Activated T-cell treated with anti-CD3 and anti-CD28 coated beads, Interleukin-2, amount 50 U/mL, for 72 hours (primary cell): ENCODE results near the gene EPS15. TPM values are rescaled to one million over a fixed set of nuclear protein-coding genes. Genes with fewer than 3 reads are reported as not detected.

Experiments
- ATAC-seq, 2 donors: fragments of 150-1000 bp; cut with Tn5 transposase; replicated peaks in 1 of 2; 2 replicates each; pipeline ENCODE4 v1.10.0; 2021; ENCODE audit warnings: moderate library complexity in 2 of 2, mild to moderate bottlenecking in 1 of 2
- DNase-seq, 2 donors: peaks; one replicate each; pipeline ENCODE4 v3.0.0; 2021 to 2022; ENCODE audit warnings: mixed read lengths in 1 of 2
- H3K27ac Mint-ChIP-seq: one replicate; pipeline ENCODE4 v1.8.0; 2022; ENCODE audit warnings: mild to moderate bottlenecking, moderate library complexity, mixed read lengths
- H3K27me3 Mint-ChIP-seq: one replicate; pipeline ENCODE4 v1.8.0; 2022; ENCODE audit warnings: low read depth, mixed read lengths
- H3K36me3 Mint-ChIP-seq, 2 donors: one replicate each; pipeline ENCODE4 v1.8.0; 2022; ENCODE audit warnings: mixed read lengths in 2 of 2, mild to moderate bottlenecking in 1 of 2; ENCODE audit not compliant: insufficient read depth in 2 of 2
- H3K4me1 Mint-ChIP-seq: one replicate; pipeline ENCODE4 v1.8.0; 2022; ENCODE audit warnings: low read depth, mixed read lengths
- H3K4me3 Mint-ChIP-seq, 2 donors: one replicate each; pipeline ENCODE4 v1.8.0; 2022; ENCODE audit warnings: mild to moderate bottlenecking in 2 of 2, mixed read lengths in 2 of 2, moderate library complexity in 2 of 2
- H3K9me3 Mint-ChIP-seq, 2 donors: one replicate each; pipeline ENCODE4 v1.8.0; 2022; ENCODE audit warnings: mixed read lengths in 2 of 2
- total RNA-seq, 2 donors: library from RNA; stranded (reverse); gene quantifications; one replicate each; pipeline ENCODE4 v1.2.3, GENCODE V29; 2022

EPS15 gene
- total RNA-seq, 2 donors from 2014 or later = 78.0 to 84.0 TPM

- no peaks in the 10 kb centered on the region for H3K27me3 Mint-ChIP-seq
- peaks cover 0 to 2% of the 10 kb centered on the region in 2 donors for H3K9me3 Mint-ChIP-seq
- H3K27ac Mint-ChIP-seq = no peak overlapping the region
- peaks cover 27% of the 10 kb centered on the region for H3K4me1 Mint-ChIP-seq
- H3K36me3 Mint-ChIP-seq = peaks cover 0 to 4% of the 10 kb centered on the region in 2 donors
- no peak for ATAC-seq
- no peak for DNase-seq
- H3K4me3 Mint-ChIP-seq = no peak overlapping the region
Measured at GRCh38 chr1:51555866-51556619, 37.0 kb upstream of the EPS15 start.

GRCh38 chr1:51553911-51554310, 34.8 kb upstream of the EPS15 start:
- no peaks in the 10 kb centered on the region for H3K27me3 Mint-ChIP-seq
- H3K27ac Mint-ChIP-seq = no peak overlapping the region
- no peak for ATAC-seq
- DNase-seq = no peak
- H3K36me3 Mint-ChIP-seq = peaks cover 0 to 4% of the 10 kb centered on the region in 2 donors
- H3K4me1 Mint-ChIP-seq = peaks cover 25% of the 10 kb centered on the region
- H3K4me3 Mint-ChIP-seq = no peak overlapping the region
- peaks cover 0 to 2% of the 10 kb centered on the region in 2 donors for H3K9me3 Mint-ChIP-seq

DNA sequence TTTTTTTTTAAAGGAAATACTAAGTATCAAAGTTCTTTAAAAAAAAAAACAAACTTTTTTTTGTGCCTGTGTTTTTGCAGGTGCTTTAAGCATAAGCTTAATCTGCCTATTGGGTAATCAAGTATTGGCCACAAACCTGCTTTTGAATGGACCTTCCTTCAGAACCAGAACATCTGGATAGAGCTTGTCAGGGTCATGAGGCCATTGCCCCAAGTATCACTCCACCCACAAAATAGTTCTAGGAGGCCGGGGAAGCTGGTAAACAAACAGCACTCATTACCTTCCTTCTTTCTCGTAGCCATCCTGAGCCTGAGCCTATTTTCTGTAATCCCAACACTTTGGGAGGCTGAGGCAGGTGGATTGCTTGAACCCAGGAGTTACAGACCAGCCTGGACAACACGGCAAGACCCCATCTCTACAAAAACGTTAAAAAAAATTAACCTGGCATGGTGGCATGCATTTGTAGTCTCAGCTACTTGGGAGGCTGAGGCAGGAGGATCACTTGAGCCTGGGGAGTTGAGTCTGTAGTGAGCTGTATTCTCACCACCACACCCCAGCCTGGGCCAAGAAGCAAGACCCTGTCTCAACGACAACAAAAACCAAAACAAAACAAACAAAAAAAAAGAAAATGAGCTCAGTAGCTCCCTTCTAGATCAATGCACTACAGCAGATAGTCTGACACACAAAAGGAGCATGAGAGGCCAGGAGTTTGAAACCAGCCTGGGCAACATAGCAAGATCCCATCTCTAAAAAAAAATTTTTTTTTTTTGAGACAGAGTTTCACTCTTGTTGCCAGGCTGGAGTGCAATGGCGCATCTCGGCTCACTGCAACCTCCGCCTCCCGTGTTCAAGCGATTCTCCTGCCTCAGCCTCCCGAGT, 34.1 kb upstream of the EPS15 start:
- DNase-seq = no peak
- H3K9me3 Mint-ChIP-seq = peaks cover 0 to 2% of the 10 kb centered on the region in 2 donors
- H3K4me3 Mint-ChIP-seq = no peak overlapping the region
- H3K27me3 Mint-ChIP-seq = no peaks in the 10 kb centered on the region
- peaks cover 25% of the 10 kb centered on the region for H3K4me1 Mint-ChIP-seq
- H3K36me3 Mint-ChIP-seq = peaks cover 0 to 4% of the 10 kb centered on the region in 2 donors
- H3K27ac Mint-ChIP-seq = no peak overlapping the region
- ATAC-seq = no peak

GRCh38 chr1:51551848-51552296, 32.8 kb upstream of the EPS15 start:
- no peak for DNase-seq
- Mint-ChIP-seq H3K36me3 (peaks cover 0 to 4% of the 10 kb centered on the region in 2 donors), H3K4me3 (no peak overlapping the region), H3K9me3 (peaks cover 0 to 2% of the 10 kb centered on the region in 2 donors), H3K27me3 (no peaks in the 10 kb centered on the region), H3K4me1 (peaks cover 21% of the 10 kb centered on the region), H3K27ac (no peak overlapping the region)
- ATAC-seq = peak; percentile 60 to 77

- no peak overlapping the region for H3K4me3 Mint-ChIP-seq
- H3K27ac Mint-ChIP-seq = no peak overlapping the region
- H3K27me3 Mint-ChIP-seq = no peaks in the 10 kb centered on the region
- peaks cover 0 to 2% of the 10 kb centered on the region in 2 donors for H3K9me3 Mint-ChIP-seq
- H3K4me1 Mint-ChIP-seq = peaks cover 21% of the 10 kb centered on the region
- no peak for DNase-seq
- H3K36me3 Mint-ChIP-seq = peaks cover 0 to 4% of the 10 kb centered on the region in 2 donors
- ATAC-seq = no peak
Measured at GRCh38 chr1:51551081-51551480, 32.0 kb upstream of the EPS15 start.

GRCh38 chr1:51549901-51550300, 30.8 kb upstream of the EPS15 start:
- peaks cover 21% of the 10 kb centered on the region for H3K4me1 Mint-ChIP-seq
- peaks cover 0 to 4% of the 10 kb centered on the region in 2 donors for H3K36me3 Mint-ChIP-seq
- H3K27me3 Mint-ChIP-seq = no peaks in the 10 kb centered on the region
- H3K4me3 Mint-ChIP-seq = no peak overlapping the region
- ATAC-seq (no peak), DNase-seq (no peak)
- no peak overlapping the region for H3K27ac Mint-ChIP-seq
- peaks cover 0 to 2% of the 10 kb centered on the region in 2 donors for H3K9me3 Mint-ChIP-seq

DNA sequence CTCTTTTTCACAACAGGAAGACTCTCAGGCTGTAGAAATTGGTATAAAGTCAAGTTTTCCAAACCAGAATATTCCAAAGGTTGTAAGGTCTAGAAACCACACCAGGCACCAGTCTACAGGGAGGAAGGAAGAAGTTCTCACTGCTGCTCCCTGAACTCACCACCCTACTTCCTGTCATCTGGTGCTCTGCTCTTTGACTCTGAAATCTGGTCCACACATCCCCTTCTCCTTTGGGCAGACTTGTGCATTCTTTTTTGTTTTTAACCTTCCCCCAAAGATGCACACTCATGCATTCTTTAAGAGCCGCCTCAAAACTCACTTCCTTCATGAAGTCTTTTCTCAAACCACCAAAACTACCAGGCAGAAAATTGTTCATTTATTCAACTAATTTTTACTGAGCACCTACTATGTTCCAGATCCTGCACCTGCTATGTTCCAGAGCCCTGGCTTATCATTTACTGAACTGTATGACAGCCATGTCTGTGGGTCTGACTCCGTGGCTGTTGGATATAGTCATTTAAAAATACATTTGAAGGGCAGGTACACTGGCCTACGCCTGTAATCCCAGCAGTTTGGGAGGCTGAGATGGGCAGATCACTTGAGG, 30.1 kb upstream of the EPS15 start:
- H3K4me1 Mint-ChIP-seq = peaks cover 23% of the 10 kb centered on the region
- H3K36me3 Mint-ChIP-seq = peaks cover 0 to 4% of the 10 kb centered on the region in 2 donors
- peaks cover 0 to 2% of the 10 kb centered on the region in 2 donors for H3K9me3 Mint-ChIP-seq
- DNase-seq (no peak), ATAC-seq (no peak)
- no peaks in the 10 kb centered on the region for H3K27me3 Mint-ChIP-seq
- H3K27ac Mint-ChIP-seq = peak overlapping the region; percentile 47
- H3K4me3 Mint-ChIP-seq = no peak overlapping the region

DNA sequence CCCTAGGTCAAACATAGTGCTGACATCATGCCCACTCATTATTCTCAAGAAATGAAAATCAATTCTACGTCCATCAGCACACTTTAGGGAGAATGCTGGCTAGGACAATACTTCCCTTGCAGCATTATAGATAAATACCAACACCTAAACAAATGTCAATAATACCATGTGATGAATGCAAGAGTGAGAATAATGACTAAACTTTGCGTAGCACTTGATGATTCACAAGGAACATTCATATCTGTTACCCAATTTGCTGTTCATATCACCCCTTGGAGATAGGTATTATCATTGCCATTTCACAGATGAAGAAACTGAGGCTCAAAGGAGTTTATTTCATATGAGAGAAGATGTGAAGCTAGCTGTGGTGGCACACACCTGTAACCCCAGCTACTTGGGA, 24.8 kb upstream of the EPS15 start:
- DNase-seq (no peak), ATAC-seq (peak; percentile 45 to 63)
- Mint-ChIP-seq H3K4me1 (peaks cover 36% of the 10 kb centered on the region), H3K9me3 (no peaks in the 10 kb centered on the region), H3K4me3 (no peak overlapping the region), H3K36me3 (no peaks in the 10 kb centered on the region), H3K27me3 (no peaks in the 10 kb centered on the region), H3K27ac (no peak overlapping the region)

- Mint-ChIP-seq H3K9me3 (no peaks in the 10 kb centered on the region), H3K4me1 (peaks cover 30% of the 10 kb centered on the region), H3K36me3 (no peaks in the 10 kb centered on the region), H3K4me3 (peak overlapping the region in 1 of 2 donors; percentile 16), H3K27ac (peak overlapping the region; percentile 82), H3K27me3 (no peaks in the 10 kb centered on the region)
- DNase-seq (no peak), ATAC-seq (peak; percentile 42 to 47)
Measured at GRCh38 chr1:51542158-51542953, 23.3 kb upstream of the EPS15 start.

- Mint-ChIP-seq H3K27me3 (no peaks in the 10 kb centered on the region), H3K27ac (peak overlapping the region; percentile 2), H3K9me3 (no peaks in the 10 kb centered on the region), H3K36me3 (no peaks in the 10 kb centered on the region), H3K4me1 (peaks cover 30% of the 10 kb centered on the region), H3K4me3 (peak overlapping the region; percentile 10 to 23)
- DNase-seq = peak in 1 of 2 donors; percentile 11
- peak; percentile 82 to 85 for ATAC-seq
Measured at GRCh38 chr1:51541313-51542050, 22.4 kb upstream of the EPS15 start.

DNA sequence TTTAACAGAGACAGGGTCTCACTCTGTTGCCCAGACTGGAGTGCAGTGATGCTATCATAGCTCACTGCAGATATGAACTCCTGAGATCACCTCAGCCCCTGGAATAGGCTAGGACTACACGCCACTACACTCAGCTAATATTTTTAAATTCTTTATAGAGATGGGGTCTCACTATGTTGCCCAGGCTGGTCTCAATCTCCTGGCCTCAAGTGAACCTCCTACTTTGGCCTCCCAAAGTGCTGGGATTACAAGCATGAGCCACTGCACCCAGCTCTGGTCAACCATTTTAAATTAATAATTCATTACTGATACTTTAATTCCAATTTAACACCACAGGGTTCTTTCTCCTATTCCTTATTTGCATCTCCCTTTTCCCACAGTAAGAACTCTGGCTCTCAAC, 18.5 kb upstream of the EPS15 start:
- H3K4me3 Mint-ChIP-seq = no peak overlapping the region
- peaks cover 26% of the 10 kb centered on the region for H3K4me1 Mint-ChIP-seq
- DNase-seq (no peak), ATAC-seq (no peak)
- no peaks in the 10 kb centered on the region for H3K36me3 Mint-ChIP-seq
- H3K27me3 Mint-ChIP-seq = no peaks in the 10 kb centered on the region
- H3K27ac Mint-ChIP-seq = no peak overlapping the region
- H3K9me3 Mint-ChIP-seq = no peaks in the 10 kb centered on the region
